K562 (cell line): ENCODE data around the gene GART. TPM values are rescaled to one million over a fixed set of nuclear protein-coding genes. Genes with fewer than 3 reads are reported as not detected.

Source experiments
- BACH1 ChIP-seq: fragments of 200-800 bp; sonication (Bioruptor generic); IDR thresholded peaks from 2 replicates; pipeline ENCODE4 v1.6.1; 2016; ENCODE audit warnings: missing genetic modification characterization, missing compliant biosample characterization
- HNRNPUL1 ChIP-seq: fragments of 200-400 bp; formaldehyde crosslinking; IDR thresholded peaks from 2 replicates; pipeline ENCODE4 v1.6.1; 2017; ENCODE audit warnings: low read length
- KAT7 ChIP-seq: sonication (generic); formaldehyde crosslinking; IDR thresholded peaks from 2 replicates; pipeline ENCODE4 v1.8.0; 2022; ENCODE audit warnings: missing genetic modification reagents, mild to moderate bottlenecking, borderline replicate concordance
- MAFK ChIP-seq: IDR thresholded peaks from 2 replicates; pipeline ENCODE4 v1.6.1; 2011; ENCODE audit warnings: low read length, improper control_type of control experiment
- MED1 ChIP-seq: sonication (generic); formaldehyde crosslinking; IDR thresholded peaks from 2 replicates; pipeline ENCODE4 v1.8.1; 2023; ENCODE audit warnings: missing genetic modification reagents, borderline replicate concordance
- NFE2 ChIP-seq: IDR thresholded peaks from 2 replicates; pipeline ENCODE4 v1.6.1; 2014; ENCODE audit warnings: antibody characterized with exemption, low read depth
- NUFIP1 ChIP-seq: fragments of 450-650 bp; IDR thresholded peaks from 2 replicates; pipeline ENCODE4 v1.6.1; 2018; ENCODE audit not compliant: partially characterized antibody
- SAP30 ChIP-seq: fragments of 200-600 bp; sonication (generic); IDR thresholded peaks from 2 replicates; pipeline ENCODE4 v1.6.1; 2012; ENCODE audit warnings: borderline replicate concordance, low read depth, mild to moderate bottlenecking, moderate library complexity, low read length, control low read depth, inconsistent platforms; ENCODE audit not compliant: insufficient read depth, poor library complexity, severe bottlenecking
- polyA plus RNA-seq, 8 experiments: library from polyadenylated mRNA; depleted of rRNA in 4 of 8; stranded (reverse) in 5 of 8; unstranded in 3 of 8; fragments of >200 nt; fragmentation: Nextera tagmentation in 2 of 8; fragmentation: Illumina TruSeq in 1 of 8; extraction: Ambion mirVana in 2 of 8; extraction: Trizol in 1 of 8; gene quantifications; 2 replicates each; pipeline versions ENCODE4 v1.2.1 to v1.2.3, GENCODE V29; 2011 to 2014; ENCODE audit warnings: inconsistent platforms in 1 of 8, missing spikeins in 1 of 8
- total RNA-seq, 7 experiments: library from RNA; depleted of rRNA in 6 of 7; stranded (reverse); fragments of >200 nt in 6 of 7; fragmentation: Illumina TruSeq in 2 of 7; extraction: Trizol in 2 of 7; gene quantifications; 2 replicates each; pipeline versions ENCODE4 v1.2.1 to v1.2.3, GENCODE V29; 2011 to 2021; ENCODE audit warnings: low replicate concordance in 1 of 7
- TF ChIP-seq, protein P1 (sequence below): sonication (generic); formaldehyde crosslinking; IDR thresholded peaks from 2 replicates; pipeline ENCODE4 v1.9.0; 2022; ENCODE audit warnings: mild to moderate bottlenecking, missing genetic modification reagents
- TF ChIP-seq, protein P2 (sequence below), 2 experiments: fragments of 150-350 bp in 1 of 2; IDR thresholded peaks; 2 replicates each; pipeline ENCODE4 v1.6.1; 2012 to 2016; ENCODE audit warnings: low read depth in 2 of 2, low read length in 2 of 2, mild to moderate bottlenecking in 1 of 2, moderate library complexity in 1 of 2
- TF ChIP-seq, protein P3 (sequence below): conservative IDR thresholded peaks from 2 replicates; pipeline ENCODE4 v1.6.1; 2011; ENCODE audit warnings: low read depth, mild to moderate bottlenecking, low read length; ENCODE audit not compliant: control insufficient read depth

The GART gene
- total and polyA plus RNA-seq, 9 of the 15 experiments (the other 6 are each of a cell fraction or from before 2014, with no cell fraction given) = 141 to 429 (median 349) TPM

DNA sequence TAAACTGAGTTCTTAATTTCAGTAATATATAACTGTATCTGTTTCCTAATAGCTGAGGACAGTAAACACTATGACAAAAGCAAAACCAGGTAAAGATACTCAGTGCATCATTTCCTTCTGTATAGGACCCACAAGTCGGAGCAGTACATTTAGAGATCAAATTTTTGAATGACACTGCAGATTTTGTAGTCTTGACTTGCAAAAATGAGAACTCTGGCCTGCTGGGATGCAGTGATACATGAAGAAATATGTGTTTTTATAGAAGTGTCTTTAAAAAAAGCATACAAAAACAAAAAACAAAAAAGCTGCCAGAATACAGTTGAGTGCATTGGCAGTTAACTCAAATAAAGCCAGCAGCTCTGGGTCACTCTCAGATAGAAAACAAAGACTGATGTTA is 19.0 kb downstream of the GART start (continued):
- TF ChIP-seq HNRNPUL1 (no peak), MAFK (peak; percentile 75; the same call in 1 of the 2 replicates), NFE2 (peak; percentile 79), MED1 (no peak), NUFIP1 (no peak), SAP30 (no peak), KAT7 (CRISPR knock-in tag) (no peak), BACH1 (tag) (0 out of 2 replicates have a peak, but pooled peaks have one; percentile 40)
- TF ChIP-seq, protein P1, sequence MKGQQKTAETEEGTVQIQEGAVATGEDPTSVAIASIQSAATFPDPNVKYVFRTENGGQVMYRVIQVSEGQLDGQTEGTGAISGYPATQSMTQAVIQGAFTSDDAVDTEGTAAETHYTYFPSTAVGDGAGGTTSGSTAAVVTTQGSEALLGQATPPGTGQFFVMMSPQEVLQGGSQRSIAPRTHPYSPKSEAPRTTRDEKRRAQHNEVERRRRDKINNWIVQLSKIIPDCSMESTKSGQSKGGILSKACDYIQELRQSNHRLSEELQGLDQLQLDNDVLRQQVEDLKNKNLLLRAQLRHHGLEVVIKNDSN (CRISPR knock-in tag) = no peak
- TF ChIP-seq, protein P2, sequence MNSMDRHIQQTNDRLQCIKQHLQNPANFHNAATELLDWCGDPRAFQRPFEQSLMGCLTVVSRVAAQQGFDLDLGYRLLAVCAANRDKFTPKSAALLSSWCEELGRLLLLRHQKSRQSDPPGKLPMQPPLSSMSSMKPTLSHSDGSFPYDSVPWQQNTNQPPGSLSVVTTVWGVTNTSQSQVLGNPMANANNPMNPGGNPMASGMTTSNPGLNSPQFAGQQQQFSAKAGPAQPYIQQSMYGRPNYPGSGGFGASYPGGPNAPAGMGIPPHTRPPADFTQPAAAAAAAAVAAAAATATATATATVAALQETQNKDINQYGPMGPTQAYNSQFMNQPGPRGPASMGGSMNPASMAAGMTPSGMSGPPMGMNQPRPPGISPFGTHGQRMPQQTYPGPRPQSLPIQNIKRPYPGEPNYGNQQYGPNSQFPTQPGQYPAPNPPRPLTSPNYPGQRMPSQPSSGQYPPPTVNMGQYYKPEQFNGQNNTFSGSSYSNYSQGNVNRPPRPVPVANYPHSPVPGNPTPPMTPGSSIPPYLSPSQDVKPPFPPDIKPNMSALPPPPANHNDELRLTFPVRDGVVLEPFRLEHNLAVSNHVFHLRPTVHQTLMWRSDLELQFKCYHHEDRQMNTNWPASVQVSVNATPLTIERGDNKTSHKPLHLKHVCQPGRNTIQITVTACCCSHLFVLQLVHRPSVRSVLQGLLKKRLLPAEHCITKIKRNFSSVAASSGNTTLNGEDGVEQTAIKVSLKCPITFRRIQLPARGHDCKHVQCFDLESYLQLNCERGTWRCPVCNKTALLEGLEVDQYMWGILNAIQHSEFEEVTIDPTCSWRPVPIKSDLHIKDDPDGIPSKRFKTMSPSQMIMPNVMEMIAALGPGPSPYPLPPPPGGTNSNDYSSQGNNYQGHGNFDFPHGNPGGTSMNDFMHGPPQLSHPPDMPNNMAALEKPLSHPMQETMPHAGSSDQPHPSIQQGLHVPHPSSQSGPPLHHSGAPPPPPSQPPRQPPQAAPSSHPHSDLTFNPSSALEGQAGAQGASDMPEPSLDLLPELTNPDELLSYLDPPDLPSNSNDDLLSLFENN (IDR thresholded peaks at IDR 0.05; ENCODE audit: low read depth in 2 of 2, low read length in 2 of 2) = no peak
- TF ChIP-seq, protein P3, sequence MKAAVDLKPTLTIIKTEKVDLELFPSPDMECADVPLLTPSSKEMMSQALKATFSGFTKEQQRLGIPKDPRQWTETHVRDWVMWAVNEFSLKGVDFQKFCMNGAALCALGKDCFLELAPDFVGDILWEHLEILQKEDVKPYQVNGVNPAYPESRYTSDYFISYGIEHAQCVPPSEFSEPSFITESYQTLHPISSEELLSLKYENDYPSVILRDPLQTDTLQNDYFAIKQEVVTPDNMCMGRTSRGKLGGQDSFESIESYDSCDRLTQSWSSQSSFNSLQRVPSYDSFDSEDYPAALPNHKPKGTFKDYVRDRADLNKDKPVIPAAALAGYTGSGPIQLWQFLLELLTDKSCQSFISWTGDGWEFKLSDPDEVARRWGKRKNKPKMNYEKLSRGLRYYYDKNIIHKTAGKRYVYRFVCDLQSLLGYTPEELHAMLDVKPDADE = no peak
